Activated gamma-delta T cell treated with Interleukin-2 at 50 U/mL for 16 hours (primary cell): ENCODE data around the gene PPP2R3B.
"Not testable (repeated sequence)": the region's sequence is repeated elsewhere in the genome, so short reads cannot be mapped to it uniquely, and the experiment has no call there.

Source experiments
- DNase-seq: peaks from one replicate; pipeline ENCODE4 v3.0.0-alpha.2; 2020

Gene PPP2R3B

DNA sequence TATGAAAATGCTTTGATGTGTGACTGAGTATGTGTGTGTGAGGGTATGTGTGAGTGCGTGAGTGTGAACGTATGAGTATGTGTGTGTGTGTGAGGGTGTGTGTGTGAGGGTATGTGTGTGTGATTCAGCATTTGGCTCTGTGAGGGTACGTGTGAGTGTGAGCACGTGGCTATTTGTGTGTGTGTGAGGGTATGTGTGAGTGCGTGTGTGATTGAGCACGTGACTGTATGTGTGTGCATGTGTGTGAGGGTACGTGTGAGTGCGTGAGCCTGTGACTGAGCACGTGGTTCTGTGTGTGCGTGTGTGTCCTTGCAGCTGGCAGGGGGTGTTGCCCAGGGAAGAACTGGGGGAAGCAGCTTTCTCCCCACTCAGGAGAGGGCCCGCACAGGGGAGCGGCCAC lies 16.1 kb upstream of the PPP2R3B start:
- DNase-seq = no peak

- no peak for DNase-seq
Observed at GRCh38 chrX:400258-400657, 13.6 kb upstream of the PPP2R3B start.

GRCh38 chrX:397575-397974 lies 10.9 kb upstream of the PPP2R3B start:
- DNase-seq = no peak

DNA sequence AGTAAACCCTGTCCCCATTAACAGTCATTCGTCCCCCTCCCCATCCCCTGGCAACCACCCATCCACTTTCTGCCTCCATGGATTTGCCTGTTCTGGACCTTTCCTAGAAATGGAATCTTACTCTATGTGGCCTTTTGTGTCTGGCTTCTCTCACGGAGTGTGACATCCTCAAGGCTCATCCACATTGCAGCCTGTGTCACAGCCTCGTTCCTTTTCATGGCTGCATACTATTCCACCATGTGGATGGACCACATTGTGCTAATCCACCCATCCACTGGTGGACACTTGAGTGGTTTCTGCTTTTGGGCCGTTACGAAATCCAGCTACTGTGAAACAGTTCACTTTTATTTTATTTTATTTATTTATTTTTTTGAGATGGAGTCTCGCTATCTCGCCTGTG lies 8.1 kb upstream of the PPP2R3B start:
- no peak for DNase-seq

- DNase-seq = no peak
Observed at GRCh38 chrX:392575-392846, 5.8 kb upstream of the PPP2R3B start.

DNA sequence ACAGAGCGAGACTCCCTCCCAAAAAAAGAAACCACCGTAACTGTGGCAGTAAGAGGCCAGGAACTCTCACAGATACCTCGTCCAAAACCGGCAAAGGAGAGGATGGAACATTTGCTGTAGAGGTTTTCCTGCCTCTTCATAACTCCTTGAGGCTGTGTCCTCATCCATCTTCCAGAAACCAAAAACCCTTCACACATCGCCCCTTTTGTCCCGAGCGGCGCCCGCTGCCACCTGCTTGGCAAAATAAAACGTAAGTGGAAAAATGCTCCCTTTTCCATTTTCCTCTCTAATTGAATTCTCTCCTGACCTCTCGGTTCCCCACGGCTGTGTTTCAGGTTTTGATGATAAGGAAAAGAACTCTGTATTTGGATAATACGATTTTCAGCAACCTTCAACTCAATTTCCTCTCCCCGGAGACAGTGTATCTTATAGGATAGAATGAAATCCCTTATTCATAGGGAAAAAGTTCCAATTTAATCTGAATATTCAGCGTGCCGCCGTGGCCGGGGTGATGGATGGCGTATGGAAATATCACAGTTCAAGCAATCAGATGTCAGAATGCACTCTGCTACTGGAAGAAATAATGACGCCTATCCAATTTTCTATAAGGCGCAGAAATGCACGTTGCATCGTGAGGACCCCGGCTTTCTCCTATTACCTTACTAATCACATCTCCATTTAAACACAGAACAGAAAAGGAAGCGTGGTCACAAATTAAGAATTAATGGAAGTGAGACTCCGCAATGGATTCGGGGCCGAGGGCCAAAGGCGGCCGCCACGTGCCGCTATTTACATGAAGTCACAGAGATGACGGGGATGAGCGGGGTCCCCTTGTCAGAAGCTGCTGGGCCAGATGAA lies 5.2 kb upstream of the PPP2R3B start:
- DNase-seq = no peak

DNA sequence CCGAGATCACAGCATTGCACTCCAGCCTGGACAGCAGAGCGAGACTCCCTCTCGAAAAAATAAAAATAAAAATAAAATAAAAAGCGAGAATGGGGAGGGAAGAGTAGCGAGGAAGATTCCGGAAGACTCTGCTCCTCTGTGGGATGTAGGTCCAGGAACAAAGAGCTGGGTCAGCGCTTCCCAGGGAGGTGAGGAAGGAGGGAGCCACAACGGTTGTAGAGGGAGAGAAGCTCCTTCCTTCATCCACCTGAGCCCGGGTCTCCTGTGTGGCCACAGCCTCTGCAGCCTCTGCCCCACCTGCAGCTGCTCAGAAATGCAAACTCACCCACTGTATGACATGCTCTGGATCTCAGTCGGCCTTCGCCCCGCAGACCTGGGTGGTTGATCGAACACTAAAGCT lies 3.8 kb upstream of the PPP2R3B start:
- DNase-seq = no peak

GRCh38 chrX:389021-389441 lies 2.3 kb upstream of the PPP2R3B start:
- DNase-seq = no peak

- DNase-seq = no peak
Observed at GRCh38 chrX:387729-388128, 1.0 kb upstream of the PPP2R3B start.

- peak; percentile 15 for DNase-seq
Observed at GRCh38 chrX:386239-386767, 404 bp downstream of the PPP2R3B start.

- not testable (repeated sequence) for DNase-seq
Observed at GRCh38 chrX:385736-386135, 971 bp downstream of the PPP2R3B start.

GRCh38 chrX:384861-385260 lies 1.8 kb downstream of the PPP2R3B start:
- no peak for DNase-seq

- DNase-seq = no peak
Observed at GRCh38 chrX:378443-378842, 8.3 kb downstream of the PPP2R3B start.

- DNase-seq = not testable (repeated sequence)
Observed at GRCh38 chrX:376206-376605, 10.5 kb downstream of the PPP2R3B start.

DNA sequence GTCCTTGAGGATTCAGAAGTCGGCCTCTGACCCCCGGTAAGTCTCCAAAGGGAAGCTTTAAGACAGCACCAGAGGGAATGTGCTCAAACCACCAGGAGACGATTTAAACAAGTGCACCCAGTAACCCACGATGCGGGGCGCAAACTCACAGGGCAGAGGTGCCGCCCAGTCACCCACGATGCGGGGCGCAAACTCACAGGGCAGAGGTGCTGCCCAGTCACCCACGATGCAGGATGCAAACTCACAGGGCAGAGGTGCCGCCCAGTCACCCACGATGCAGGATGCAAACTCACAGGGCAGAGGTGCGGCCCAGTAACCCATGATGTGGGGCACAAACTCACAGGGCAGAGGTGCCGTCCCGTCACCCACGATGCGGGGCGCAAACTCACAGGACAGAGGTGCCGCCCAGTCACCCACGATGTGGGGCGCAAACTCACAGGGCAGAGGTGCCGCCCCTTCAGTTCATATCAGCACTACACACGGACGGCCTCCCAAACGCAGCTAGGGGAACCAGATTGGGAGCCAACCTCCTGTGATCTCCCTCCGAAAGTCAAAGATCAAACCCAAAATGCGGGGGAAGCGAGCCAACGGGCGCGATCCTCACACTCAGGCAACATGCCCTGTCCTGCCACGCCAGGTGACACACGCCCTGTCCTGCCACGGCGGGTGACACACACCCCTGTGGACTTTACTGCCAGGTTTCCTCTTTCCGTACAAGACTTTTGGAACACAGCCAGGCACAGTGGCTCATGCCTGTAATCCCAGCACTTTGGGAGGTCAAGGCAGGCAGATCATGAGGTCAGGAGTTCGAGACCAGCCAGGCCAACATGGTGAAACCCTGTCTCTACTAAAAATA lies 11.3 kb downstream of the PPP2R3B start:
- DNase-seq = no peak

DNA sequence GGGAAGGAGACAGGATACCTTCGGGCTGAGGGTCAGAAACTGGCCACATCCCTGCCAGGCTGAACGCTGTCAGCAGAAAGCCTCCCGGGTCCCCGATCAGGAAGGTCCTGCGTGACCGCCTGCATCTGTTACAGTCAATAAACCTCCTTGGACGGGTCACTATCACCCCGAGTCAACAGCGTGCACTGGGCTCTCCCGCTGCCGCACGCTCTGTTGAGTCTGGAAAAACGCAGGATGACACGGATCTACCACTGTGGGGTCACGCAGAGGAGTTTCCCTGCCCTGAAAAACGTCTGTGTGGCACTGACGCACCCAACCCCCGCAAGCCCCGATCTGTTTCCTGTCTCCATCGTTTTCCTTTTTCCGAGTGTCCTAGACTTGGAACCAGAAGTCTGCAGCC lies 12.1 kb downstream of the PPP2R3B start:
- DNase-seq = no peak

GRCh38 chrX:373641-374471 lies 12.9 kb downstream of the PPP2R3B start:
- DNase-seq = no peak

- DNase-seq = no peak
Observed at GRCh38 chrX:372856-373640, 13.7 kb downstream of the PPP2R3B start.

DNA sequence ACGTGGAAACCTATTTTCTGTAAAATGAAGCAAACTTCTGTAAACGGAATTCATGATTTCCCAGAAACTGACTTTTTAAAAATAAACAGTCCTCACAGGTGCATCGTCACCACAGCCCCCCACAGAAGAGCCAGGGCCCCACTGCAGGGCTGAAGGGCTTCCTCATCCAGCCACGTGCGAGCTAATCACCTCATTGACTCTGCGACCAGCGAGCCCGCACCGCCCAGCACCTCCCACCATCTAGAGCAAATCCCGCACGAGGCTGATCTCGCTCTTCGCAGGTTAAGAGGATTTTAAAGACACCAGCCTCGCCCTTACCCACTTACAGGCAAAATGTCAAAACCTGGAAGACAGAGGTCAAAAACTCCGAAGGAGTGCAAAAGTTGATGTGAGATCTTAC lies 14.8 kb downstream of the PPP2R3B start:
- DNase-seq = no peak

GRCh38 chrX:370963-371745 lies 15.6 kb downstream of the PPP2R3B start:
- DNase-seq = no peak

DNA sequence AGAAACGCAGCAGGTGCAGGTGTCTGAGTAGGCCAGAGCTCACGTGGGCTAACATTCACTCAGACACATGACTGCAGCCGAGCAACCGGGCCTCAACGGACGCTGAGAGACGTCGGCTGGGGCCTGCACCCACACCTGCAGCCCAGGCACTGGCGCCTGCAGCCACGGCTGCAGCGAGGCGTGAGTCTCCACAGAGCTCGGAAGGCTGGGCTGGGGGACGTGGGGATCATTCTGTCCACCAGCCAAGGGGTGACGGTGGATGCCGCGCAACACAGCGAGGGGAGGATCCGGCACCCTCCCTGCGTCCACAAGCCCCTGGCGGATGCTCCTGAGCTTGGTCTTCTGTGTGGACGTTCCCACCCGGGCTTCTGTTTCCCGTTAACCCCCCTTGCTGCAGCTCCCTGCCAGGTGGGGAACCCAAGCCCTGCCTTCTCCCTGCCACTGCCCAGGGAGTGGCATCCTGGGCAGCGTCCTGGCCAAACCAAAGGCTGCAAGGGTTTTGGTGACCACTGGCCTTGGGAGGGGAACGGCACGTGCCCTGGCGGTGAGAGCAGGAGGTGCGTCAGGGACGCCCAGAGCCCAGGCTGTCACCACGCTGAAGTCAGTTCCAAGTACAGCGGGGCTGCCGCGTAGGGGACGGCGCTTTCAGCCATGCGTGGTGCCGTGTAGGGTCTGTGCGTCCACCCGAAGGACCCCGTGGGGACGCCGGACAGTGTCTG lies 16.3 kb downstream of the PPP2R3B start:
- no peak for DNase-seq
